ENCODE measurements around the gene DGCR6L.
"Not testable (repeated sequence)": the region's sequence is repeated elsewhere in the genome, so short reads cannot be mapped to it uniquely, and the experiment has no call there.

DGCR6L gene
- 8.7 to 40.2 (median 23.0) reads per million in 18 experiments for total RNA-seq

GRCh38 chr22:20319745-20320658 lies at the start of gene DGCR6L:
Gene DGCR6L (minus strand): TSS chr22:20320060. CDS start chr22:20319988, 72 bp downstream.
- peak; percentile 95 to 96 for DNase-seq

GRCh38 chr22:20368875-20369274 lies 49.0 kb upstream of the DGCR6L start:
- DNase-seq = not testable (repeated sequence)

- DNase-seq = not testable (repeated sequence)
Observed at GRCh38 chr22:20366841-20367240, 47.0 kb upstream of the DGCR6L start.

- peak in 1 of 2 donors; percentile 64 for DNase-seq
Observed at GRCh38 chr22:20364335-20365260, 44.7 kb upstream of the DGCR6L start.

GRCh38 chr22:20362403-20362802 lies 42.5 kb upstream of the DGCR6L start:
- peak in 1 of 2 donors; percentile 3 for DNase-seq

GRCh38 chr22:20361752-20362229 lies 41.9 kb upstream of the DGCR6L start:
- not testable (repeated sequence) for DNase-seq

GRCh38 chr22:20360866-20361751 lies 41.2 kb upstream of the DGCR6L start:
- DNase-seq = not testable (repeated sequence)

GRCh38 chr22:20360261-20360660 lies 40.4 kb upstream of the DGCR6L start:
- not testable (repeated sequence) for DNase-seq

GRCh38 chr22:20358503-20359239 lies 38.8 kb upstream of the DGCR6L start:
- DNase-seq = not testable (repeated sequence)

- DNase-seq = not testable (repeated sequence)
Observed at GRCh38 chr22:20357967-20358366, 38.1 kb upstream of the DGCR6L start.

GRCh38 chr22:20356906-20357305 lies 37.0 kb upstream of the DGCR6L start:
- DNase-seq = not testable (repeated sequence)

GRCh38 chr22:20355939-20356636 lies 36.2 kb upstream of the DGCR6L start:
- DNase-seq = not testable (repeated sequence)

- no peak for DNase-seq
Observed at GRCh38 chr22:20354238-20354975, 34.5 kb upstream of the DGCR6L start.

- DNase-seq = not testable (repeated sequence)
Observed at GRCh38 chr22:20352536-20352935, 32.7 kb upstream of the DGCR6L start.

- not testable (repeated sequence) for DNase-seq
Observed at GRCh38 chr22:20346553-20346952, 26.7 kb upstream of the DGCR6L start.

- not testable (repeated sequence) for DNase-seq
Observed at GRCh38 chr22:20338291-20338690, 18.4 kb upstream of the DGCR6L start.

- DNase-seq = not testable (repeated sequence)
Observed at GRCh38 chr22:20337807-20338206, 17.9 kb upstream of the DGCR6L start.

GRCh38 chr22:20336561-20336960 lies 16.7 kb upstream of the DGCR6L start:
- not testable (repeated sequence) for DNase-seq

GRCh38 chr22:20328569-20328930 lies 8.7 kb upstream of the DGCR6L start:
- peak in 1 of 2 donors; percentile 1 for DNase-seq

Data from inflammatory macrophage (primary cell).